SK-N-MC (cell line): ENCODE measurements around the gene ALS2CL.

Source experiments
- DNase-seq: peaks from one replicate; pipeline ENCODE4 v3.0.0-alpha.2; 2011; ENCODE audit warnings: low read depth, low spot score
- H3K27ac ChIP-seq: fragments of 200-600 bp; sonication (generic); 2 replicates; pipeline ENCODE4 v1.5.1; 2016; ENCODE audit warnings: mixed run types
- H3K36me3 ChIP-seq: fragments of 200-600 bp; sonication (generic); 2 replicates; pipeline ENCODE4 v1.6.1; 2017; ENCODE audit warnings: antibody characterized with exemption, low read length, mixed read lengths; ENCODE audit not compliant: insufficient read depth
- H3K4me3 ChIP-seq: fragments of 200-600 bp; sonication (generic); 2 replicates; pipeline ENCODE4 v1.5.1; 2016
- H3K9ac ChIP-seq: fragments of 200-600 bp; sonication (generic); 2 replicates; pipeline ENCODE4 v1.8.0; 2017; ENCODE audit warnings: mixed run types, mixed read lengths; ENCODE audit not compliant: insufficient read length
- H3K9me3 ChIP-seq: fragments of 200-600 bp; sonication (generic); 2 replicates; pipeline ENCODE4 v1.6.1; 2017; ENCODE audit warnings: low read depth, mild to moderate bottlenecking, antibody characterized with exemption, low read length, moderate library complexity, mixed read lengths
- EZH2 ChIP-seq: fragments of 200-600 bp; sonication (generic); IDR thresholded peaks from one replicate; pipeline ENCODE4 v1.6.1; 2017; ENCODE audit warnings: antibody characterized with exemption
- FOXP2 ChIP-seq: optimal IDR thresholded peaks from 2 replicates; pipeline ENCODE3; 2011; ENCODE audit warnings: mild to moderate bottlenecking, moderate library complexity; ENCODE audit not compliant: insufficient read depth; ENCODE audit errors: extremely low read length, control extremely low read depth
- POLR2AphosphoS5 ChIP-seq: IDR thresholded peaks from 2 replicates; pipeline ENCODE4 v1.6.1; 2012; ENCODE audit warnings: mild to moderate bottlenecking, low read depth, low read length, borderline replicate concordance

ALS2CL gene

DNA sequence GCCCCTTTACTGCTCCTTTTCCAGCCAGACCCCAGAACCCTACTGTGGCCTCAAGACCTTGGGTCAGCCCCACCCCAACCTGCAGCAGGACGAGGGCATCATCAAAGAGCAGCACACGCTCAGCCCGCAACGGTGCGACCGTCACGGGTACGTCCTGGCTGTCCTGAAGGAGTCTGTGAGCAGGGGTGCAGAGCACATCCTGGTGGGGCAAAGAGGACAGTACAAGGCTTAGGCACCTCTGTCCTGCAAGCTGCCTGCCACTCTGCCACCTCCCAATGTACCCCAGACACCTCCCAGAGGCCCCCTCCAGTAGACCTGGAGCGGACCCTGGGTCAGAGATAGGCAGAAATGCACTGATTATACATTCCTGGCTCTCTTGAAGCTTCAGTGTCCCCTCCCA lies 8.0 kb downstream of the ALS2CL start:
- TF ChIP-seq EZH2, result no peak
- TF ChIP-seq FOXP2, result no peak
- no peak for TF ChIP-seq POLR2AphosphoS5
- DNase-seq, result no peak
- Histone ChIP-seq H3K36me3 (no peaks in the 10 kb centered on the region), H3K9me3 (no peaks in the 10 kb centered on the region), H3K4me3 (no peak overlapping the region), H3K9ac (no peak overlapping the region), H3K27ac (no peak overlapping the region)

DNA sequence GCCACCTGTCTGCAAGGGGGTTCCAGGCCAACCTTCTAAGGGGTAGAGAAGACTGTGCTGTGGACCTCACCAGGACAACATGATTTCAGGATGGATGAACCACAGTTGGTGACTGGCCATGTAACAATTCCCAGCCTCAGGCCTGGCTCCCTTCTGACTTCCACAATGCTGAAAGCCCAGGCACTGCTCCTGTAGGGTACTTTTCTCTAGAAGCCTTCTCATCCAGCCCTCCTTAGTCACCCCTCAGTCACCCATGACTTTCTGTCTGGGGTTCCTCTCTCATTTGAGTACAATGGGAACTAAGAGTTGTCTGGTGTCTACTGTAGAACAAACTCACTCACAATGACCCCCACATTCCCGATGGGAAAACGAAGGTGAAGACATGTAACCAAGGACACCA lies 8.6 kb downstream of the ALS2CL start:
- Histone ChIP-seq H3K27ac (no peak overlapping the region), H3K4me3 (no peak overlapping the region), H3K9ac (no peak overlapping the region), H3K9me3 (no peaks in the 10 kb centered on the region), H3K36me3 (no peaks in the 10 kb centered on the region)
- DNase-seq, result no peak
- TF ChIP-seq FOXP2, result no peak
- TF ChIP-seq POLR2AphosphoS5, result no peak

DNA sequence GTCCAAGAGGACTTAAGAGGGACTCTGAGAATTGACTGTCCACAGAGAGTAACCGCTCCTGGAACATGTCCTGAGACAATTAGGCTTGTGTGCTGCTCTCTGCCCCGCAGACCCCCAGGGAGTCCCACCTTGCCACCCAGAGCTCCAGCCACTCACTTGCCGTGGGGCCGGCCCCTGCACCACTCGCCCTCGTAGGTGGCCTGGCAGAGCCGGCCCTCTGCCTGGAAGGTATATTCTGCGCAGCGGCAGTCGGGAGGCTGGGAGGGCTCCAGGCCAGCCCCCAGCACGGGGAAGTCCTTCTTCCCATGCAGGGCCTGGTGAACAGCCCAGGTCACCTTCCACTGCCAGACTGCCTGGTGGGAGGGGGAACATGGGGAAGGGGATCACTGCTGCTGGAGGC lies 10.5 kb downstream of the ALS2CL start:
- Histone ChIP-seq H3K4me3 (no peak overlapping the region), H3K27ac (no peak overlapping the region), H3K9ac (no peak overlapping the region), H3K9me3 (no peaks in the 10 kb centered on the region), H3K36me3 (no peaks in the 10 kb centered on the region)
- DNase-seq, result no peak
- TF ChIP-seq POLR2AphosphoS5, result no peak
- TF ChIP-seq EZH2, result no peak
- no peak for TF ChIP-seq FOXP2

DNA sequence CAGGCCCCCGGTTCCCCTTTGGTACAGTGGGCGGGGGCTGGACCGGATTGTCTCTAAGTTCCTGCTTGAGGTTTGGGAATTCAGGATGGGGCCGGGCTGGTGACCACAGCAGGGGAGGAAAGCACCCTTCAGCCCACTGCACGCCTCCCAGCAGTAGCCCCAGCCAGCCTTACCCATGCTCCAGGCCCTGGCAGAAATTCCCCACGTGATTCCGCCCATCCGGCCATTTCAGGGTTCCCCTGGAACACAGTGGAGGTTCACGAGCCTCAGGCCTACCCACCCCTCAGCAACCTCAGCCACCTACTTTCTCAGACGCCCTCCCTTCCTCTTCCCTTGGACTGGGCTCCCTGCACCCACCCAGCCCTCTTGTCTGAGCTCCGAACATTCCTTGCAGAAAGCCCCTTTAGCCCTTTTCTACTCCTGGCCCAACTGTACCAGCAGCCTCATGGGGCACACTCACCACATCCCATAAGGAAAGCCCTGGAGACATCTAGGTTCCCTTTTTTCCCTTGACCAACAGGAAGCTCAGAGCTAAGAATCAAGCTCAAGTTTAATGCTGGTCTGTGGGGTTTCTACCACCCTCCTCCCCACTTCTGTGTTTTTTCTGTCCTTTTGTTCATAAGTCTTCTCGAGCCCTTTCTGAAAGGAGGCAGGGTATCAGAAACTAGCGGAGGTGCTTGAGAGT lies 11.5 kb downstream of the ALS2CL start:
- Histone ChIP-seq H3K27ac (no peak overlapping the region), H3K9me3 (no peaks in the 10 kb centered on the region), H3K36me3 (no peaks in the 10 kb centered on the region), H3K9ac (no peak overlapping the region), H3K4me3 (no peak overlapping the region)
- no peak for DNase-seq
- no peak for TF ChIP-seq POLR2AphosphoS5

DNA sequence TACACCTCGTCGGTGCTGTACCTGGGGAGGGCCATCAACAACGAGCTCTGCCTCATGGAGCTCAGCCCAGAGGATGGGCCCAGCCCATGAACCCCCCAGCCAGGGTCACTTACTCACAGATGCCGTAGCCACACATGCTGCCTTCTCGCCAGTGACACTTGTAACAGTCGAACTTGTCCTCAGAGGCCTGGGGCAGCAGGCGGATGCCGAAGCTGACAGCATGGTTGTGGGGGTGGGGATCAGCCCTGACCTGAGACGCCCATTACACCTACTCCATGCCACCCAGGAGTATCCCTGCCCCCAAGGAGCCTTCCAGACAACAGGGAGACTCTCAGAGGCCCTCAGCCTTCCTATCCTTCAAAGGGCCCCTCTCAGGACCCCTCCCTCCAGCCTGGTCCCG lies 12.1 kb downstream of the ALS2CL start:
- Histone ChIP-seq H3K36me3 (no peaks in the 10 kb centered on the region), H3K9me3 (no peaks in the 10 kb centered on the region), H3K9ac (no peak overlapping the region), H3K27ac (no peak overlapping the region), H3K4me3 (no peak overlapping the region)
- TF ChIP-seq EZH2, result no peak
- TF ChIP-seq POLR2AphosphoS5, result no peak
- no peak for TF ChIP-seq FOXP2
- DNase-seq, result no peak

DNA sequence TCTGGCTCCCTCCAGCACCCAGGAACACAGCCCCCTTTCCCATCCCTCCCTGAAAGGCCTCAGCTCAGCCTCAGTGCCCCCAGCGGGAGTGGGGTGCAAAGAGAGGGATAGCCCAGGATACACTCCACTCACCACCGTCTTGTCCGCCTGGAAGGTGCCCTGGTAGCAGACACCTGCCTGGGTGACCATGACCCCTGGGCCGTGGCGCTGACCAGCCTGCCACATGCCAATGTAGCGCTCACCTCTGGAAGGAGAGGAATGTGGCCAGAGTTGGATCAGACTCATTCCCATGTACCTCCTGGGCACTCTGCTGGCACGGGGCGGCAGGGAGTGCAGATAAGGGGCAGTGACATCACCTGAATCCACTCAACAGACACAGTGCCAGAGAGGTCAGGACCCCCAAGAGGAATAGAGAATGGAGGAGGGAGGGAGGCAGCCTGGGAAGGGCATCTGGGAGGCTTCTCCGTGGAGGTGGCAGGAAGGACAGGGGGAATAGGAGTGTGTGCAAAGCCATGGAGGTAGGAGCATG lies 13.1 kb downstream of the ALS2CL start:
- TF ChIP-seq POLR2AphosphoS5 (no peak), EZH2 (no peak), FOXP2 (no peak)
- no peak overlapping the region for H3K27ac ChIP-seq
- H3K9ac ChIP-seq, result no peak overlapping the region
- no peaks in the 10 kb centered on the region for H3K36me3 ChIP-seq
- no peak for DNase-seq
- H3K4me3 ChIP-seq, result no peak overlapping the region
- H3K9me3 ChIP-seq, result no peaks in the 10 kb centered on the region

DNA sequence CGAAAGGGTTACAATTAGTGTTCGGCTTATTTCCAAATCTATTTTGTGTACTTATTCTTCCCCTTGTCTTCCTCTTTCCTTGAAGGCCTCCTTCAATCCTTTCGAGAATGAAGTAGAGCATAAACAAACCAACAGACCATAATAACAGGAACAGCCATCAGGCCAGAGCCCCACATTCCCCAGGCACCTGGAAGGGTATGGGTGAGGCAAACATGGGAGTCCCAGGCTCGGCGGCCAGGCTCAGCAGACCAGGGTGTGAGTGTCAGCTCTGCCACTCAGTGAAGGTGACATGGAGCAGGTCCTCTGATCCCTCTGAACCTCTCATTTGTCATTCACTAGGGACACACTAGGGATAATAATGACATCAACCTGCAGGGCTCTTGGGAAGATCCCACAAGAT lies 13.8 kb downstream of the ALS2CL start:
- TF ChIP-seq EZH2, result no peak
- TF ChIP-seq FOXP2, result no peak
- no peak for TF ChIP-seq POLR2AphosphoS5
- Histone ChIP-seq H3K4me3 (no peak overlapping the region), H3K36me3 (no peaks in the 10 kb centered on the region)

DNA sequence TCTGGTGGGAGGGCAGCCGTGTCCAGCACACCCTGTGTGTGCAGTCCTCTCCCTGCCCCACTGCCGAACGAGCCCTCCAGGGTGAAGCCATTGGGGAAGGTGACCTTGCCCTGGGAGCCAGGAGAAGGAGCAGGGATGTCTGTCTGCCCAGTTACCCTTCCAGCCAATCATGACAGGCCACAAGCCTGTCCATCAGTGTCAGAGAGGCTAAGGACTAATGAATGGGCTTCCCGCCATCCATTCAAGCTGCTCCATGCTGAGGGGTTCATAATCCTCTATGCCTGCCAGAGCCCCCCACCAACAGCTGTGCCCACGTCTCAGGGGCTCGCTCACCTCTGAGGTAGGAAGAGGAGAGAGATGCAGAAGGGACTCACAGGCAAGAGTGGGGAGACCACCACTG lies 15.2 kb downstream of the ALS2CL start:
- no peak for DNase-seq
- Histone ChIP-seq H3K9ac (no peak overlapping the region), H3K4me3 (no peak overlapping the region), H3K9me3 (no peaks in the 10 kb centered on the region), H3K27ac (no peak overlapping the region), H3K36me3 (no peaks in the 10 kb centered on the region)
- TF ChIP-seq FOXP2 (no peak), POLR2AphosphoS5 (no peak), EZH2 (no peak)

More for the DNA sequence above, 13.8 kb downstream of the ALS2CL start:
- H3K9me3 ChIP-seq, result no peaks in the 10 kb centered on the region
- no peak for DNase-seq
- H3K9ac ChIP-seq, result no peak overlapping the region
- H3K27ac ChIP-seq, result no peak overlapping the region

DNA sequence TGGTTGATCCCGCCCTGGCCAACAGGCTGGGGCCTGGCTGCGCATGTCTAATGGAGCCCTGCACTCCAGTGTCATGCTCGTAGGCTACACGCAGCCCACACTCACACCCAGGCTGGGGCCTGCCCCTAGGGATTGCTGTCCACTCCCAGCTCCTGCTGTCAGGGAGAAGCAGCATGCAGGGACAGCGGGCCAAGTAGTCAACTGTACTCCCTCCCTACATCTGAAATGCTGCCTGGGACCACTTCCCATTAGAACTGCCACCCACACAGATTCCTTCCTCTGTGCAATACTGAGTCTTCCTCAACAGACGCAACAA lies 16.1 kb downstream of the ALS2CL start:
- TF ChIP-seq EZH2, result no peak
- no peak for TF ChIP-seq FOXP2
- TF ChIP-seq POLR2AphosphoS5, result no peak
- Histone ChIP-seq H3K27ac (no peak overlapping the region), H3K9me3 (no peaks in the 10 kb centered on the region), H3K9ac (no peak overlapping the region), H3K36me3 (no peaks in the 10 kb centered on the region), H3K4me3 (no peak overlapping the region)
- DNase-seq, result no peak
